GM23248 (cell line): ENCODE measurements around the gene SMAP2. TPM values are rescaled to one million over a fixed set of nuclear protein-coding genes. Genes with fewer than 3 reads are reported as not detected.

Experiments used
- DNase-seq: peaks from one replicate; pipeline ENCODE4 v3.0.0-alpha.2; 2015
- H2AFZ ChIP-seq: fragments of 200-600 bp; sonication (generic); 2 replicates; pipeline ENCODE4 v1.6.1; 2016; ENCODE audit warnings: antibody characterized with exemption
- H3F3A ChIP-seq: fragments of 200-600 bp; sonication (generic); 2 replicates; pipeline ENCODE4 v1.6.1; 2016; ENCODE audit warnings: mild to moderate bottlenecking, antibody characterized with exemption, mixed run types; ENCODE audit not compliant: insufficient read depth
- H3K27ac ChIP-seq: fragments of 200-600 bp; sonication (generic); 2 replicates; pipeline ENCODE4 v1.5.1; 2016; ENCODE audit warnings: mild to moderate bottlenecking
- H3K27me3 ChIP-seq: fragments of 200-600 bp; sonication (generic); replicated peaks from 2 replicates; pipeline ENCODE4 v1.6.1; 2016; ENCODE audit warnings: mild to moderate bottlenecking; ENCODE audit not compliant: insufficient read depth
- H3K36me3 ChIP-seq: fragments of 200-600 bp; sonication (generic); 2 replicates; pipeline ENCODE4 v1.6.1; 2016; ENCODE audit warnings: low read depth, mild to moderate bottlenecking
- H3K4me1 ChIP-seq: fragments of 200-600 bp; sonication (generic); 2 replicates; pipeline ENCODE4 v1.6.1; 2016; ENCODE audit warnings: mild to moderate bottlenecking; ENCODE audit not compliant: insufficient read depth
- H3K4me2 ChIP-seq: fragments of 200-600 bp; sonication (generic); one replicate; pipeline ENCODE4 v1.6.1; 2016; ENCODE audit warnings: mild to moderate bottlenecking; ENCODE audit not compliant: unreplicated experiment
- H3K4me3 ChIP-seq: fragments of 200-600 bp; sonication (generic); 2 replicates; pipeline ENCODE4 v1.5.1; 2016; ENCODE audit warnings: mild to moderate bottlenecking
- H3K79me2 ChIP-seq: fragments of 200-600 bp; sonication (generic); 2 replicates; pipeline ENCODE4 v1.6.1; 2016; ENCODE audit warnings: mild to moderate bottlenecking; ENCODE audit not compliant: insufficient read depth
- H3K9ac ChIP-seq: fragments of 200-600 bp; sonication (generic); 2 replicates; pipeline ENCODE4 v1.6.1; 2016; ENCODE audit warnings: mild to moderate bottlenecking
- H3K9me2 ChIP-seq: fragments of 200-600 bp; sonication (generic); 2 replicates; pipeline ENCODE4 v1.6.1; 2016; ENCODE audit warnings: mixed run types, mild to moderate bottlenecking, moderate library complexity; ENCODE audit not compliant: insufficient read depth
- H3K9me3 ChIP-seq: fragments of 200-600 bp; sonication (generic); one replicate; pipeline ENCODE4 v1.6.1; 2017; ENCODE audit warnings: low read depth
- H4K20me1 ChIP-seq: fragments of 200-600 bp; sonication (generic); 2 replicates; pipeline ENCODE4 v1.6.0; 2016; ENCODE audit not compliant: insufficient read depth
- EZH2 ChIP-seq: fragments of 200-600 bp; sonication (generic); IDR thresholded peaks from 2 replicates; pipeline ENCODE4 v1.6.1; 2018; ENCODE audit warnings: antibody characterized with exemption, mild to moderate bottlenecking; ENCODE audit not compliant: insufficient read depth, poor library complexity, severe bottlenecking
- EZH2phosphoT487 ChIP-seq: fragments of 200-600 bp; sonication (generic); IDR thresholded peaks from 2 replicates; pipeline ENCODE4 v1.6.1; 2018; ENCODE audit warnings: antibody characterized with exemption, moderate library complexity, mild to moderate bottlenecking, low read depth; ENCODE audit not compliant: insufficient read depth
- WGBS, 2 experiments: methylation state at CpG; one replicate each; pipeline ENCODE4 v1.1.6; 2015 to 2017; ENCODE audit warnings: low lambda C conversion rate in 2 of 2, low coverage in 1 of 2; ENCODE audit errors: missing lambda C conversion rate in 2 of 2; 5-methylcytosine and 5-hydroxymethylcytosine counted together
- in situ Hi-C: fragments of 300-500 bp; cut with MboI; formaldehyde crosslinking; loops from 2 replicates; pipeline ENCODE4 v1.15.0; 2020
- polyA plus RNA-seq: library from polyadenylated mRNA; unstranded; fragments of >200 nt; fragmentation: Nextera tagmentation; extraction: Ambion mirVana; gene quantifications from 2 replicates; pipeline ENCODE4 v1.2.1, GENCODE V29; 2016
- total RNA-seq: library from RNA; depleted of rRNA; stranded (reverse); fragments of >200 nt; shearing (Covaris generic); gene quantifications from 2 replicates; pipeline ENCODE4 v1.2.3, GENCODE V29; 2014

The SMAP2 gene
- total and polyA plus RNA-seq, 2 experiments from 2014 or later = 12.2 to 14.3 TPM

- 96 to 100% methylated on average over 3 of the region's 3 CpGs for WGBS, 2 experiments
- H3K4me3 ChIP-seq = no peak overlapping the region
- peaks cover 32% of the 10 kb centered on the region for H3F3A ChIP-seq
- H3K9ac ChIP-seq = no peak overlapping the region
- no peak for DNase-seq
- in situ Hi-C loops = no loop called here
- peaks cover 18% of the 10 kb centered on the region; the same call in 1 of the 2 replicates for H3K4me1 ChIP-seq
- H2AFZ ChIP-seq = no peak overlapping the region
- no peaks in the 10 kb centered on the region for H3K36me3 ChIP-seq
- H3K79me2 ChIP-seq = peaks cover 83% of the 10 kb centered on the region
- no peaks in the 10 kb centered on the region for H3K9me2 ChIP-seq
- H3K4me2 ChIP-seq = no peak overlapping the region
- TF ChIP-seq EZH2phosphoT487 = no peak
- no peak for TF ChIP-seq EZH2
- peaks cover 3% of the 10 kb centered on the region; the same call in 1 of the 2 replicates for H4K20me1 ChIP-seq
- no peak overlapping the region for H3K27ac ChIP-seq
- H3K27me3 ChIP-seq = no peaks in the 10 kb centered on the region
- no peaks in the 10 kb centered on the region for H3K9me3 ChIP-seq
Observed at GRCh38 chr1:40393173-40393572, 19.6 kb downstream of the SMAP2 start.

GRCh38 chr1:40394491-40395172, 21.1 kb downstream of the SMAP2 start:
- Histone ChIP-seq H3K27ac (no peak overlapping the region), H3K79me2 (peaks cover 83% of the 10 kb centered on the region), H3K9ac (no peak overlapping the region), H3K36me3 (no peaks in the 10 kb centered on the region), H3F3A (peaks cover 28% of the 10 kb centered on the region), H3K4me1 (peaks cover 16% of the 10 kb centered on the region; the same call in 1 of the 2 replicates), H3K4me3 (no peak overlapping the region), H3K9me3 (no peaks in the 10 kb centered on the region), H3K27me3 (no peaks in the 10 kb centered on the region), H3K4me2 (no peak overlapping the region), H2AFZ (no peak overlapping the region), H4K20me1 (peaks cover 3% of the 10 kb centered on the region; the same call in 1 of the 2 replicates), H3K9me2 (no peaks in the 10 kb centered on the region)
- DNase-seq = peak; percentile 14
- 94 to 98% methylated on average over 3 of the region's 3 CpGs for WGBS, 2 experiments
- TF ChIP-seq EZH2phosphoT487 (no peak), EZH2 (no peak)
- in situ Hi-C loops = no loop called here

GRCh38 chr1:40395190-40396175, 22.0 kb downstream of the SMAP2 start:
- H3K27ac ChIP-seq = no peak overlapping the region
- H3K4me3 ChIP-seq = no peak overlapping the region
- H4K20me1 ChIP-seq = peaks cover 3% of the 10 kb centered on the region; the same call in 1 of the 2 replicates
- no peak for DNase-seq
- no peaks in the 10 kb centered on the region for H3K27me3 ChIP-seq
- H3F3A ChIP-seq = peaks cover 22% of the 10 kb centered on the region
- 94 to 97% methylated on average over 3 of the region's 3 CpGs for WGBS, 2 experiments
- no peaks in the 10 kb centered on the region for H3K9me2 ChIP-seq
- H3K36me3 ChIP-seq = no peaks in the 10 kb centered on the region
- H3K9me3 ChIP-seq = no peaks in the 10 kb centered on the region
- H3K79me2 ChIP-seq = peaks cover 91% of the 10 kb centered on the region
- H2AFZ ChIP-seq = no peak overlapping the region
- no peak overlapping the region for H3K4me2 ChIP-seq
- H3K4me1 ChIP-seq = peaks cover 9% of the 10 kb centered on the region; the same call in 1 of the 2 replicates
- in situ Hi-C loops = no loop called here
- TF ChIP-seq EZH2phosphoT487 = no peak
- TF ChIP-seq EZH2 = no peak
- H3K9ac ChIP-seq = no peak overlapping the region

GRCh38 chr1:40396420-40396819, 22.9 kb downstream of the SMAP2 start:
- TF ChIP-seq EZH2 (no peak), EZH2phosphoT487 (no peak)
- H3K9me3 ChIP-seq = no peaks in the 10 kb centered on the region
- H3K27ac ChIP-seq = no peak overlapping the region
- peaks cover 91% of the 10 kb centered on the region for H3K79me2 ChIP-seq
- 19 to 30% methylated on average over 1 of the region's 1 CpG for WGBS, 2 experiments
- peaks cover 12% of the 10 kb centered on the region for H3F3A ChIP-seq
- no peak overlapping the region for H3K4me3 ChIP-seq
- H2AFZ ChIP-seq = no peak overlapping the region
- H3K4me2 ChIP-seq = no peak overlapping the region
- H3K4me1 ChIP-seq = peaks cover 7% of the 10 kb centered on the region; the same call in 1 of the 2 replicates
- H3K9me2 ChIP-seq = no peaks in the 10 kb centered on the region
- no peaks in the 10 kb centered on the region for H3K36me3 ChIP-seq
- H4K20me1 ChIP-seq = peaks cover 3% of the 10 kb centered on the region; the same call in 1 of the 2 replicates
- H3K9ac ChIP-seq = no peak overlapping the region
- no peaks in the 10 kb centered on the region for H3K27me3 ChIP-seq
- DNase-seq = no peak
- in situ Hi-C loops = no loop called here
